ENCODE data around the gene FAM234B. TPM values are rescaled to one million over a fixed set of nuclear protein-coding genes. Genes with fewer than 3 reads are reported as not detected.

The FAM234B gene
- 5.3 TPM for polyA plus RNA-seq
- long read RNA-seq, donor 1, partial matches to known transcripts = 10 of 10 reads
- long read RNA-seq, donor 1, other reads (novel, unspliced or antisense) = 0 of 10 reads
- long read RNA-seq, donor 2 = 0 reads
- long read RNA-seq, donor 3 = 0 reads
- long read RNA-seq, donor 4 = 0 reads
- long read RNA-seq, donor 5 = 0 reads
- long read RNA-seq, donor 6, full-length matches to known transcripts = 1 of 1 reads
- long read RNA-seq, donor 6, partial matches to known transcripts = 0 of 1 reads
- long read RNA-seq, donor 6, other reads (novel, unspliced or antisense) = 0 of 1 reads
- long read RNA-seq, donor 7 = 0 reads
- long read RNA-seq, donor 8 = 0 reads
- long read RNA-seq, donor 9 = 0 reads
- long read RNA-seq, donor 10 = 0 reads
- long read RNA-seq, donor 11 = 0 reads

- peak; percentile 64 to 67 for DNase-seq
- H3K4me3 ChIP-seq (ENCODE audit: low read length) = peak within 1 kb of the TSS; percentile 93
- H3K27ac ChIP-seq (ENCODE audit: low read length) = no peak within 1 kb of the TSS
- WGBS (ENCODE audit: insufficient coverage, low lambda C conversion rate) = no CpG with 5 or more reads among the region's 74 CpGs
- peaks cover 15% of the 10 kb centered on the region for H3K4me1 ChIP-seq (ENCODE audit: control insufficient read depth, insufficient read depth, low read length)
- H3K36me3 ChIP-seq (ENCODE audit: control insufficient read depth, insufficient read depth, low read length) = no peaks in the 10 kb centered on the region
- H3K9me3 ChIP-seq (ENCODE audit: control insufficient read depth, low read depth, low read length) = no peaks in the 10 kb centered on the region
- H3K27me3 ChIP-seq (ENCODE audit: control insufficient read depth, insufficient read depth, low read length) = no peaks in the 10 kb centered on the region
These were observed at the start of gene FAM234B for GRCh38 chr12:13044002-13044905. FAM234B (plus strand) TSS chr12:13044381; CDS start chr12:13044404, 23 bp downstream.

- peaks cover 46% of the 10 kb centered on the region for H3K4me1 ChIP-seq (ENCODE audit: control insufficient read depth, insufficient read depth, low read length)
- H3K27ac ChIP-seq (ENCODE audit: low read length) = no peak overlapping the region
- H3K27me3 ChIP-seq (ENCODE audit: control insufficient read depth, insufficient read depth, low read length) = no peaks in the 10 kb centered on the region
- H3K4me3 ChIP-seq (ENCODE audit: low read length) = no peak overlapping the region
- peaks cover 7% of the 10 kb centered on the region for H3K36me3 ChIP-seq (ENCODE audit: control insufficient read depth, insufficient read depth, low read length)
- no peak for DNase-seq
- H3K9me3 ChIP-seq (ENCODE audit: control insufficient read depth, low read depth, low read length) = no peaks in the 10 kb centered on the region
- 100% methylated on average over 1 of the region's 3 CpGs for WGBS (ENCODE audit: insufficient coverage, low lambda C conversion rate)
These were observed 49.1 kb upstream of the FAM234B start for GRCh38 chr12:12995088-12995487.

GRCh38 chr12:12996209-12996608 is 48.0 kb upstream of the FAM234B start:
- Histone ChIP-seq H3K4me1 (ENCODE audit: control insufficient read depth, insufficient read depth, low read length) (peaks cover 38% of the 10 kb centered on the region), H3K4me3 (ENCODE audit: low read length) (no peak overlapping the region), H3K9me3 (ENCODE audit: control insufficient read depth, low read depth, low read length) (no peaks in the 10 kb centered on the region), H3K27ac (ENCODE audit: low read length) (no peak overlapping the region), H3K36me3 (ENCODE audit: control insufficient read depth, insufficient read depth, low read length) (peaks cover 7% of the 10 kb centered on the region), H3K27me3 (ENCODE audit: control insufficient read depth, insufficient read depth, low read length) (no peaks in the 10 kb centered on the region)
- no CpG with 5 or more reads among the region's 3 CpGs for WGBS (ENCODE audit: insufficient coverage, low lambda C conversion rate)
- no peak for DNase-seq

GRCh38 chr12:12997156-12997555 is 47.0 kb upstream of the FAM234B start:
- DNase-seq = no peak
- Histone ChIP-seq H3K27ac (ENCODE audit: low read length) (no peak overlapping the region), H3K36me3 (ENCODE audit: control insufficient read depth, insufficient read depth, low read length) (peaks cover 7% of the 10 kb centered on the region), H3K9me3 (ENCODE audit: control insufficient read depth, low read depth, low read length) (no peaks in the 10 kb centered on the region), H3K4me1 (ENCODE audit: control insufficient read depth, insufficient read depth, low read length) (peaks cover 31% of the 10 kb centered on the region), H3K27me3 (ENCODE audit: control insufficient read depth, insufficient read depth, low read length) (no peaks in the 10 kb centered on the region), H3K4me3 (ENCODE audit: low read length) (no peak overlapping the region)
- WGBS (ENCODE audit: insufficient coverage, low lambda C conversion rate) = no CpG with 5 or more reads among the region's 3 CpGs

GRCh38 chr12:12997734-12998133 is 46.4 kb upstream of the FAM234B start:
- no peak overlapping the region for H3K27ac ChIP-seq (ENCODE audit: low read length)
- peaks cover 7% of the 10 kb centered on the region for H3K36me3 ChIP-seq (ENCODE audit: control insufficient read depth, insufficient read depth, low read length)
- H3K27me3 ChIP-seq (ENCODE audit: control insufficient read depth, insufficient read depth, low read length) = no peaks in the 10 kb centered on the region
- 60% methylated on average over 1 of the region's 2 CpGs for WGBS (ENCODE audit: insufficient coverage, low lambda C conversion rate)
- H3K4me1 ChIP-seq (ENCODE audit: control insufficient read depth, insufficient read depth, low read length) = peaks cover 25% of the 10 kb centered on the region
- H3K9me3 ChIP-seq (ENCODE audit: control insufficient read depth, low read depth, low read length) = no peaks in the 10 kb centered on the region
- no peak overlapping the region for H3K4me3 ChIP-seq (ENCODE audit: low read length)
- no peak for DNase-seq

GRCh38 chr12:12998248-12998647 is 45.9 kb upstream of the FAM234B start:
- Histone ChIP-seq H3K9me3 (ENCODE audit: control insufficient read depth, low read depth, low read length) (no peaks in the 10 kb centered on the region), H3K4me3 (ENCODE audit: low read length) (peak overlapping the region; percentile 72), H3K27ac (ENCODE audit: low read length) (peak overlapping the region; percentile 85), H3K36me3 (ENCODE audit: control insufficient read depth, insufficient read depth, low read length) (peaks cover 7% of the 10 kb centered on the region), H3K4me1 (ENCODE audit: control insufficient read depth, insufficient read depth, low read length) (peaks cover 25% of the 10 kb centered on the region), H3K27me3 (ENCODE audit: control insufficient read depth, insufficient read depth, low read length) (no peaks in the 10 kb centered on the region)
- WGBS (ENCODE audit: insufficient coverage, low lambda C conversion rate) = no CpG with 5 or more reads among the region's 4 CpGs
- peak in 1 of 2 donors; percentile 35 for DNase-seq

- 25% methylated on average over 2 of the region's 22 CpGs for WGBS (ENCODE audit: insufficient coverage, low lambda C conversion rate)
These were observed 44.8 kb upstream of the FAM234B start for GRCh38 chr12:12999271-12999958.

GRCh38 chr12:12999959-13000615 is 44.1 kb upstream of the FAM234B start, which contains the start of gene HEBP1:
HEBP1 (minus strand) TSS chr12:13000265; CDS start chr12:13000114, 151 bp downstream.
- no CpG with 5 or more reads among the region's 69 CpGs for WGBS (ENCODE audit: insufficient coverage, low lambda C conversion rate)
- peaks cover 21% of the 10 kb centered on the region for H3K4me1 ChIP-seq (ENCODE audit: control insufficient read depth, insufficient read depth, low read length)
- peak; percentile 90 to 92 for DNase-seq
- peak within 1 kb of the TSS; percentile 72 for H3K4me3 ChIP-seq (ENCODE audit: low read length)
- H3K36me3 ChIP-seq (ENCODE audit: control insufficient read depth, insufficient read depth, low read length) = no peaks in the 10 kb centered on the region
- peak within 1 kb of the TSS; percentile 91 for H3K27ac ChIP-seq (ENCODE audit: low read length)
- H3K27me3 ChIP-seq (ENCODE audit: control insufficient read depth, insufficient read depth, low read length) = no peaks in the 10 kb centered on the region
- no peaks in the 10 kb centered on the region for H3K9me3 ChIP-seq (ENCODE audit: control insufficient read depth, low read depth, low read length)

More at GRCh38 chr12:12999271-12999958, 44.8 kb upstream of the FAM234B start:
- Histone ChIP-seq H3K27me3 (ENCODE audit: control insufficient read depth, insufficient read depth, low read length) (no peaks in the 10 kb centered on the region), H3K9me3 (ENCODE audit: control insufficient read depth, low read depth, low read length) (no peaks in the 10 kb centered on the region), H3K36me3 (ENCODE audit: control insufficient read depth, insufficient read depth, low read length) (peaks cover 3% of the 10 kb centered on the region), H3K27ac (ENCODE audit: low read length) (peak overlapping the region; percentile 85), H3K4me1 (ENCODE audit: control insufficient read depth, insufficient read depth, low read length) (peaks cover 21% of the 10 kb centered on the region), H3K4me3 (ENCODE audit: low read length) (peak overlapping the region; percentile 72)
- DNase-seq = peak; percentile 53 to 76

GRCh38 chr12:13000616-13000924 is 43.6 kb upstream of the FAM234B start:
- peak overlapping the region; percentile 91 for H3K27ac ChIP-seq (ENCODE audit: low read length)
- peak overlapping the region; percentile 70 for H3K4me3 ChIP-seq (ENCODE audit: low read length)
- H3K36me3 ChIP-seq (ENCODE audit: control insufficient read depth, insufficient read depth, low read length) = no peaks in the 10 kb centered on the region
- peaks cover 17% of the 10 kb centered on the region for H3K4me1 ChIP-seq (ENCODE audit: control insufficient read depth, insufficient read depth, low read length)
- peak in 1 of 2 donors; percentile 17 for DNase-seq
- no peaks in the 10 kb centered on the region for H3K9me3 ChIP-seq (ENCODE audit: control insufficient read depth, low read depth, low read length)
- H3K27me3 ChIP-seq (ENCODE audit: control insufficient read depth, insufficient read depth, low read length) = no peaks in the 10 kb centered on the region
- WGBS (ENCODE audit: insufficient coverage, low lambda C conversion rate) = no CpG with 5 or more reads among the region's 16 CpGs

All from large intestine (tissue), 12 donors.